Smooth muscle cell (in vitro differentiated cells): ENCODE results near the gene TSPAN14. TPM values are rescaled to one million over a fixed set of nuclear protein-coding genes. Genes with fewer than 3 reads are reported as not detected.

Source experiments
- DNase-seq: peaks from one replicate; lab custom pipeline; 2025; ENCODE audit not compliant: unreplicated experiment; lab: John Stamatoyannopoulos, UW
- H2AFZ ChIP-seq: fragments of 200-600 bp; sonication (generic); 2 replicates; pipeline ENCODE4 v1.6.0; 2016; ENCODE audit warnings: antibody characterized with exemption, low read depth, mild to moderate bottlenecking
- H3F3A ChIP-seq: fragments of 200-600 bp; sonication (generic); 2 replicates; pipeline ENCODE4 v1.6.0; 2017; ENCODE audit warnings: antibody characterized with exemption, low read depth
- H3K27ac ChIP-seq: fragments of 200-600 bp; sonication (generic); 2 replicates; pipeline ENCODE4 v1.5.1; 2016; ENCODE audit warnings: low read depth, mild to moderate bottlenecking
- H3K27me3 ChIP-seq: fragments of 200-600 bp; sonication (generic); 2 replicates; pipeline ENCODE4 v1.6.1; 2016; ENCODE audit warnings: low read depth, mild to moderate bottlenecking
- H3K36me3 ChIP-seq: fragments of 200-600 bp; sonication (generic); 2 replicates; pipeline ENCODE4 v1.5.1; 2016; ENCODE audit warnings: low read depth
- H3K4me1 ChIP-seq: fragments of 200-600 bp; sonication (generic); 2 replicates; pipeline ENCODE4 v1.5.1; 2016; ENCODE audit warnings: low read depth
- H3K4me2 ChIP-seq: fragments of 200-600 bp; sonication (generic); 2 replicates; pipeline ENCODE4 v1.6.0; 2016; ENCODE audit warnings: mild to moderate bottlenecking
- H3K4me3 ChIP-seq: fragments of 200-600 bp; sonication (generic); 2 replicates; pipeline ENCODE4 v1.5.1; 2016; ENCODE audit warnings: mild to moderate bottlenecking
- H3K79me2 ChIP-seq: fragments of 200-600 bp; sonication (generic); 2 replicates; pipeline ENCODE4 v1.6.0; 2016; ENCODE audit warnings: low read depth, mild to moderate bottlenecking
- H3K9ac ChIP-seq: fragments of 200-600 bp; sonication (generic); 2 replicates; pipeline ENCODE4 v1.6.0; 2016; ENCODE audit warnings: low read depth
- H3K9me3 ChIP-seq: fragments of 200-600 bp; sonication (generic); replicated peaks from 2 replicates; pipeline ENCODE4 v1.5.1; 2016; ENCODE audit warnings: low read depth
- H4K20me1 ChIP-seq: fragments of 200-600 bp; sonication (generic); 2 replicates; pipeline ENCODE4 v1.6.0; 2016; ENCODE audit warnings: low read depth
- CTCF ChIP-seq: fragments of 200-600 bp; sonication (generic); IDR thresholded peaks from 2 replicates; pipeline ENCODE4 v1.5.1; 2017; ENCODE audit warnings: borderline replicate concordance, mild to moderate bottlenecking, antibody characterized with exemption; ENCODE audit not compliant: insufficient read depth, poor library complexity, severe bottlenecking
- WGBS: methylation state at CpG from one replicate; pipeline ENCODE4 v1.1.7; 2016; ENCODE audit warnings: low lambda C conversion rate; 5-methylcytosine and 5-hydroxymethylcytosine counted together
- polyA plus RNA-seq: library from polyadenylated mRNA; unstranded; fragments of >200 nt; fragmentation: Nextera tagmentation; extraction: Ambion mirVana; gene quantifications from 2 replicates; pipeline ENCODE4 v1.2.1, GENCODE V29; 2016
- total RNA-seq: library from RNA; depleted of rRNA; stranded (reverse); fragments of >200 nt; gene quantifications from 2 replicates; pipeline ENCODE4 v1.2.3, GENCODE V29; 2014

TSPAN14 gene
- total and polyA plus RNA-seq, 2 experiments from 2014 or later = 42.7 to 46.3 TPM

- H3K9me3 ChIP-seq = no peaks in the 10 kb centered on the region
- no peak overlapping the region for H3K4me2 ChIP-seq
- no peak for DNase-seq
- WGBS = 83% methylated on average over 7 of the region's 7 CpGs
- peaks cover 38% of the 10 kb centered on the region for H3K79me2 ChIP-seq
- no peaks in the 10 kb centered on the region for H3K36me3 ChIP-seq
- H3K4me1 ChIP-seq = peaks cover 59% of the 10 kb centered on the region
- H4K20me1 ChIP-seq = peaks cover 4% of the 10 kb centered on the region
- TF ChIP-seq CTCF = no peak
- no peak overlapping the region for H2AFZ ChIP-seq
- H3K27me3 ChIP-seq = no peaks in the 10 kb centered on the region
- H3K4me3 ChIP-seq = no peak overlapping the region
- H3K27ac ChIP-seq = peak overlapping the region; percentile 99
- H3F3A ChIP-seq = peaks cover 35% of the 10 kb centered on the region
- H3K9ac ChIP-seq = no peak overlapping the region
Observed at GRCh38 chr10:80504158-80504811, 50.2 kb downstream of the TSPAN14 start.

GRCh38 chr10:80504897-80505465 lies 50.9 kb downstream of the TSPAN14 start:
- Histone ChIP-seq H3K4me1 (peaks cover 55% of the 10 kb centered on the region), H3K4me2 (no peak overlapping the region), H3K36me3 (no peaks in the 10 kb centered on the region), H3K79me2 (peaks cover 36% of the 10 kb centered on the region), H3K9me3 (no peaks in the 10 kb centered on the region), H3K9ac (peak overlapping the region; percentile 87), H3K27ac (peak overlapping the region; percentile 99), H3F3A (peaks cover 28% of the 10 kb centered on the region), H4K20me1 (peaks cover 4% of the 10 kb centered on the region), H3K4me3 (no peak overlapping the region), H2AFZ (no peak overlapping the region), H3K27me3 (no peaks in the 10 kb centered on the region)
- whole genome bisulfite sequencing = 76% methylated on average over 5 of the region's 5 CpGs
- no peak for DNase-seq
- TF ChIP-seq CTCF = no peak

- Histone ChIP-seq H3K27ac (peak overlapping the region; percentile 99), H2AFZ (no peak overlapping the region), H3K4me1 (peaks cover 54% of the 10 kb centered on the region), H3K27me3 (no peaks in the 10 kb centered on the region), H3F3A (peaks cover 20% of the 10 kb centered on the region), H4K20me1 (peaks cover 4% of the 10 kb centered on the region), H3K9me3 (no peaks in the 10 kb centered on the region), H3K4me2 (peak overlapping the region; percentile 49), H3K36me3 (no peaks in the 10 kb centered on the region), H3K9ac (peak overlapping the region; percentile 87), H3K4me3 (no peak overlapping the region), H3K79me2 (peaks cover 25% of the 10 kb centered on the region)
- DNase-seq = no peak
- 19% methylated on average over 6 of the region's 6 CpGs for WGBS
- no peak for TF ChIP-seq CTCF
Observed at GRCh38 chr10:80506189-80506575, 52.1 kb downstream of the TSPAN14 start.
